Ishikawa (cell line): ENCODE data around the gene TMEM178B.

Experiments used
- CEBPB ChIP-seq: IDR thresholded peaks from 2 replicates; pipeline ENCODE4 v1.6.1; 2012
- CREB1 ChIP-seq: IDR thresholded peaks from 2 replicates; pipeline ENCODE4 v1.6.1; 2012; ENCODE audit warnings: low read depth
- EGR1 ChIP-seq: IDR thresholded peaks from 2 replicates; pipeline ENCODE4 v1.6.1; 2012
- EP300 ChIP-seq: IDR thresholded peaks from 2 replicates; pipeline ENCODE4 v1.6.1; 2012; ENCODE audit warnings: borderline replicate concordance
- FOXM1 ChIP-seq: IDR thresholded peaks from 2 replicates; pipeline ENCODE4 v1.6.1; 2012; ENCODE audit warnings: low read depth, borderline replicate concordance
- NFIC ChIP-seq: IDR thresholded peaks from 2 replicates; pipeline ENCODE4 v1.6.1; 2012
- RAD21 ChIP-seq: IDR thresholded peaks from 2 replicates; pipeline ENCODE4 v1.6.1; 2012; ENCODE audit warnings: low read depth
- TAF1 ChIP-seq: IDR thresholded peaks from 2 replicates; pipeline ENCODE4 v1.6.1; 2012; ENCODE audit warnings: low read depth, mild to moderate bottlenecking
- TCF12 ChIP-seq: IDR thresholded peaks from 2 replicates; pipeline ENCODE4 v1.6.1; 2012; ENCODE audit warnings: low read depth
- TEAD4 ChIP-seq: IDR thresholded peaks from 2 replicates; pipeline ENCODE4 v1.6.1; 2012
- YY1 ChIP-seq: IDR thresholded peaks from 2 replicates; pipeline ENCODE4 v1.6.1; 2012; ENCODE audit warnings: low read depth
- ZBTB7A ChIP-seq: IDR thresholded peaks from 2 replicates; pipeline ENCODE4 v1.6.1; 2012; ENCODE audit warnings: low read depth
- TF ChIP-seq, protein P1 (sequence below): IDR thresholded peaks from 2 replicates; pipeline ENCODE4 v1.6.1; 2012
- TF ChIP-seq, protein P2 (sequence below): IDR thresholded peaks from 2 replicates; pipeline ENCODE4 v1.6.1; 2012; ENCODE audit warnings: low read depth, mild to moderate bottlenecking
- TF ChIP-seq, protein P3 (sequence below): IDR thresholded peaks from 2 replicates; pipeline ENCODE4 v1.6.1; 2012

Gene TMEM178B

GRCh38 chr7:141161550-141162535, 88.0 kb downstream of the TMEM178B start:
- no peak for TF ChIP-seq FOXM1
- no peak for TF ChIP-seq EP300
- no peak for TF ChIP-seq CEBPB
- TF ChIP-seq TCF12: no peak
- TF ChIP-seq ZBTB7A: no peak
- TF ChIP-seq RAD21: no peak
- TF ChIP-seq, protein P1, sequence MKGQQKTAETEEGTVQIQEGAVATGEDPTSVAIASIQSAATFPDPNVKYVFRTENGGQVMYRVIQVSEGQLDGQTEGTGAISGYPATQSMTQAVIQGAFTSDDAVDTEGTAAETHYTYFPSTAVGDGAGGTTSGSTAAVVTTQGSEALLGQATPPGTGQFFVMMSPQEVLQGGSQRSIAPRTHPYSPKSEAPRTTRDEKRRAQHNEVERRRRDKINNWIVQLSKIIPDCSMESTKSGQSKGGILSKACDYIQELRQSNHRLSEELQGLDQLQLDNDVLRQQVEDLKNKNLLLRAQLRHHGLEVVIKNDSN: no peak

DNA sequence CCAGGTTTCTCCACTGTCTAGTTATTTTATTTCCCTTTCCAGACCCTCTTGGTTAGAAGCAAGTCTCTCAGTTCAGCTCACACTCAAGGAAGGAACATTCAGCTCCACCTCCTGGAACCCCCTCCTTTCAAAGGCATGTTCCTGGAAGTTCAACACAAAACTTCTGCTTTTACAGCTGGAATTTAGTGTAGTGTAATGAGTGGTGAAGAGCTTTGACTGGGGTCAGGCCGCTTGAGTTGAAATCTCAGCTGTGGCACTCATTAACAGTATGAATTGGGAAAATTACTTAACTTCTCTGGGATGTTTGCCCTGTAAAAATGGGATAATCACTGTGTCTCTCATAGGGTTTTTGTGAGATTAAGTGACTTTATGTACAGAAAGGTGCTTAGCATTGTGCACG, 91.7 kb downstream of the TMEM178B start:
- TF ChIP-seq ZBTB7A (no peak), RAD21 (no peak), EGR1 (no peak), CEBPB (no peak), TAF1 (no peak), EP300 (no peak), FOXM1 (no peak), TCF12 (no peak), CREB1 (no peak), TEAD4 (no peak), YY1 (no peak), NFIC (no peak)
- TF ChIP-seq, protein P1: no peak
- TF ChIP-seq, protein P2, sequence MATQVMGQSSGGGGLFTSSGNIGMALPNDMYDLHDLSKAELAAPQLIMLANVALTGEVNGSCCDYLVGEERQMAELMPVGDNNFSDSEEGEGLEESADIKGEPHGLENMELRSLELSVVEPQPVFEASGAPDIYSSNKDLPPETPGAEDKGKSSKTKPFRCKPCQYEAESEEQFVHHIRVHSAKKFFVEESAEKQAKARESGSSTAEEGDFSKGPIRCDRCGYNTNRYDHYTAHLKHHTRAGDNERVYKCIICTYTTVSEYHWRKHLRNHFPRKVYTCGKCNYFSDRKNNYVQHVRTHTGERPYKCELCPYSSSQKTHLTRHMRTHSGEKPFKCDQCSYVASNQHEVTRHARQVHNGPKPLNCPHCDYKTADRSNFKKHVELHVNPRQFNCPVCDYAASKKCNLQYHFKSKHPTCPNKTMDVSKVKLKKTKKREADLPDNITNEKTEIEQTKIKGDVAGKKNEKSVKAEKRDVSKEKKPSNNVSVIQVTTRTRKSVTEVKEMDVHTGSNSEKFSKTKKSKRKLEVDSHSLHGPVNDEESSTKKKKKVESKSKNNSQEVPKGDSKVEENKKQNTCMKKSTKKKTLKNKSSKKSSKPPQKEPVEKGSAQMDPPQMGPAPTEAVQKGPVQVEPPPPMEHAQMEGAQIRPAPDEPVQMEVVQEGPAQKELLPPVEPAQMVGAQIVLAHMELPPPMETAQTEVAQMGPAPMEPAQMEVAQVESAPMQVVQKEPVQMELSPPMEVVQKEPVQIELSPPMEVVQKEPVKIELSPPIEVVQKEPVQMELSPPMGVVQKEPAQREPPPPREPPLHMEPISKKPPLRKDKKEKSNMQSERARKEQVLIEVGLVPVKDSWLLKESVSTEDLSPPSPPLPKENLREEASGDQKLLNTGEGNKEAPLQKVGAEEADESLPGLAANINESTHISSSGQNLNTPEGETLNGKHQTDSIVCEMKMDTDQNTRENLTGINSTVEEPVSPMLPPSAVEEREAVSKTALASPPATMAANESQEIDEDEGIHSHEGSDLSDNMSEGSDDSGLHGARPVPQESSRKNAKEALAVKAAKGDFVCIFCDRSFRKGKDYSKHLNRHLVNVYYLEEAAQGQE: no peak
- TF ChIP-seq, protein P3, sequence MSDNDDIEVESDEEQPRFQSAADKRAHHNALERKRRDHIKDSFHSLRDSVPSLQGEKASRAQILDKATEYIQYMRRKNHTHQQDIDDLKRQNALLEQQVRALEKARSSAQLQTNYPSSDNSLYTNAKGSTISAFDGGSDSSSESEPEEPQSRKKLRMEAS: no peak

DNA sequence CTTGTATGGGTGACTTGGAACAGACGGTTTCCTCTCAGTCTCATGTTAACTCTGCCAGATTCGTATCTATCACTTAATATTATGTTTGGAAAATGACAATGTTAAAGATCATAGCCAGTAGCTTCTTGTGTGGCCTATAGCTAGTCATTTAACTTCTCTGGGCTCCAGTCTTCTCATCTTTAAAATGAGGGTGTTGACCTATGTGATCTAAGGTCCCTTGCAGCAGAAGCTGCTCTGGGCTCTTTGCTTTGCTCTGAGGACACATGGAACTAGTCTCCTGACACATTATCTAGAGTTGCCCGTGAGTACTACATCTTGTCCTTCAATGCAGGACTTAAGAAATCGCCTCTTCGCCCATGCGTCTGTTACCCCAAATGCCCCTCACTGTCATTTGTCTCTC, 93.1 kb downstream of the TMEM178B start:
- TF ChIP-seq, protein P1: no peak
- TF ChIP-seq YY1 (no peak), ZBTB7A (no peak), TCF12 (no peak), RAD21 (no peak), TAF1 (no peak)

DNA sequence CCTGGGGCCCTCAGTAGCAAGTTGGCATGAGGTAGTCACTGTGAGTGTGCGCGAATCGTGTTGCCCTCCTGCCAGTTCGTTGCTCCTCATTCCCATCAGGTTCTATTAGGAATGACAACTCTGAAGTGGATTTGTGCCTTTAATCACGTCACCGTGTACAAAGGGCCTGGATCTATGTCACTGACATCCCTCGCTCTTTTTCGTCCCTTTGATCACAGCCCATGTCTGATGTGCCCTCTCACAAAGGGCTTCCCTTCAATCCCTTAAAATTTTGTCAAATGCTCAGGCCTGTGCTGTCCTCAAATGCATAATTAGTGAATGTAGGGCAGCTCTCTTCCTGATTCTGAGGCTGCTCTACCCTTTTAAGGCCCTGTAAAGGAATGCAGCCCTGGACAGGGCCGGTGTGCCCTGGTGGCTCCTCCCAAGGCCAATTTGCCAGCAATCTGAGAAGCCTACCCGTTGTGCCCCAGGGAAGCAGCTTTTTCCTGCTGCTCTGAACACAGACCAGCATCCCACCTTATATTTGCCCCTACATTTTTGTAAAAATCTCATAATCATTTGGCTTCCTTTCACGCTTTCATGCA, 93.6 kb downstream of the TMEM178B start:
- TF ChIP-seq CEBPB (no peak), TAF1 (no peak)

GRCh38 chr7:141178486-141179135, 104.7 kb downstream of the TMEM178B start:
- TF ChIP-seq, protein P2: no peak
- TF ChIP-seq TAF1 (no peak), EGR1 (no peak), ZBTB7A (no peak), RAD21 (no peak), TCF12 (no peak)
- TF ChIP-seq, protein P3: no peak
